Measurements from ENCODE around the gene APPL2.

Gene APPL2

GRCh38 chr12:105166736-105167135, 69.2 kb downstream of the APPL2 start:
- no peak overlapping the region for H4K8ac ChIP-seq (ENCODE audit: low read depth, low read length)
- no peak overlapping the region for H3K18ac ChIP-seq (ENCODE audit: low read length)
- H2AFZ ChIP-seq (ENCODE audit: low read length) = no peak overlapping the region
- H3K27me3 ChIP-seq (ENCODE audit: control insufficient read depth in 3 of 3, insufficient read depth in 3 of 3, low read depth in 1 of 3, low read length in 3 of 3) = no peaks in the 10 kb centered on the region
- H3K23ac ChIP-seq (ENCODE audit: low read depth, low read length, poor library complexity) = no peak overlapping the region
- no peaks in the 10 kb centered on the region for H3K9me3 ChIP-seq (replicated peaks in 1 of 2; ENCODE audit: control insufficient read depth in 2 of 2, insufficient read depth in 1 of 2, low read depth in 1 of 2, low read length in 2 of 2)
- no peak overlapping the region for H3K14ac ChIP-seq (ENCODE audit: low read length)
- no peak for DNase-seq (ENCODE audit: low spot score)
- no peak overlapping the region for H2BK12ac ChIP-seq (ENCODE audit: low read length)
- H3K36me3 ChIP-seq (replicated peaks in 1 of 2; ENCODE audit: control insufficient read depth in 2 of 2, insufficient read depth in 2 of 2, low read length in 2 of 2) = peaks cover 0 to 98% of the 10 kb centered on the region in 2 donors
- H3K4me3 ChIP-seq (ENCODE audit: low read length in 2 of 2) = no peak overlapping the region
- no peak overlapping the region for H3K4me2 ChIP-seq (ENCODE audit: insufficient read depth, low read length, poor library complexity, severe bottlenecking)
- H2BK120ac ChIP-seq (ENCODE audit: low read depth, low read length) = no peak overlapping the region
- no peak overlapping the region for H2AK5ac ChIP-seq (ENCODE audit: low read depth, low read length)
- H4K91ac ChIP-seq (ENCODE audit: low read depth, low read length, poor library complexity) = no peak overlapping the region
- WGBS, 2 donors (ENCODE audit: extremely low coverage in 2 of 2, insufficient read length in 2 of 2, insufficient replicate concordance in 1 of 2) = no CpG with 5 or more reads among the region's 1 CpG
- no peak overlapping the region for H3K27ac ChIP-seq (replicated peaks; ENCODE audit: low read length)
- no peak overlapping the region for H3K4ac ChIP-seq (ENCODE audit: low read length)
- H2BK15ac ChIP-seq (ENCODE audit: low read length) = no peak overlapping the region
- no peak overlapping the region for H2BK5ac ChIP-seq (ENCODE audit: low read length)
- no peak overlapping the region for H3K9ac ChIP-seq (ENCODE audit: low read depth, low read length, poor library complexity)
- no peaks in the 10 kb centered on the region for H3K79me1 ChIP-seq (ENCODE audit: low read depth, low read length)
- H3K4me1 ChIP-seq (ENCODE audit: control insufficient read depth in 2 of 2, insufficient read depth in 1 of 2, low read depth in 1 of 2, low read length in 2 of 2) = no peaks in the 10 kb centered on the region

- Histone ChIP-seq H2BK15ac (ENCODE audit: low read length) (no peak overlapping the region), H2BK120ac (ENCODE audit: low read depth, low read length) (no peak overlapping the region), H3K4ac (ENCODE audit: low read length) (no peak overlapping the region), H3K9ac (ENCODE audit: low read depth, low read length, poor library complexity) (no peak overlapping the region), H2BK5ac (ENCODE audit: low read length) (no peak overlapping the region), H3K9me3 (replicated peaks in 1 of 2; ENCODE audit: control insufficient read depth in 2 of 2, insufficient read depth in 1 of 2, low read depth in 1 of 2, low read length in 2 of 2) (no peaks in the 10 kb centered on the region), H4K8ac (ENCODE audit: low read depth, low read length) (no peak overlapping the region), H3K4me1 (ENCODE audit: control insufficient read depth in 2 of 2, insufficient read depth in 1 of 2, low read depth in 1 of 2, low read length in 2 of 2) (no peaks in the 10 kb centered on the region), H3K27me3 (ENCODE audit: control insufficient read depth in 3 of 3, insufficient read depth in 3 of 3, low read depth in 1 of 3, low read length in 3 of 3) (no peaks in the 10 kb centered on the region), H3K4me3 (ENCODE audit: low read length in 2 of 2) (no peak overlapping the region), H3K36me3 (replicated peaks in 1 of 2; ENCODE audit: control insufficient read depth in 2 of 2, insufficient read depth in 2 of 2, low read length in 2 of 2) (peaks cover 0 to 99% of the 10 kb centered on the region in 2 donors), H3K79me1 (ENCODE audit: low read depth, low read length) (no peaks in the 10 kb centered on the region), H2AFZ (ENCODE audit: low read length) (no peak overlapping the region), H2BK12ac (ENCODE audit: low read length) (no peak overlapping the region), H3K18ac (ENCODE audit: low read length) (no peak overlapping the region), H3K14ac (ENCODE audit: low read length) (no peak overlapping the region), H3K23ac (ENCODE audit: low read depth, low read length, poor library complexity) (no peak overlapping the region), H2AK5ac (ENCODE audit: low read depth, low read length) (no peak overlapping the region), H4K91ac (ENCODE audit: low read depth, low read length, poor library complexity) (no peak overlapping the region), H3K4me2 (ENCODE audit: insufficient read depth, low read length, poor library complexity, severe bottlenecking) (no peak overlapping the region), H3K27ac (replicated peaks; ENCODE audit: low read length) (no peak overlapping the region)
- no CpG with 5 or more reads among the region's 2 CpGs for WGBS, 2 donors (ENCODE audit: extremely low coverage in 2 of 2, insufficient read length in 2 of 2, insufficient replicate concordance in 1 of 2)
- DNase-seq (ENCODE audit: low spot score) = no peak
Observed at GRCh38 chr12:105164068-105164467, 71.9 kb downstream of the APPL2 start.

DNA sequence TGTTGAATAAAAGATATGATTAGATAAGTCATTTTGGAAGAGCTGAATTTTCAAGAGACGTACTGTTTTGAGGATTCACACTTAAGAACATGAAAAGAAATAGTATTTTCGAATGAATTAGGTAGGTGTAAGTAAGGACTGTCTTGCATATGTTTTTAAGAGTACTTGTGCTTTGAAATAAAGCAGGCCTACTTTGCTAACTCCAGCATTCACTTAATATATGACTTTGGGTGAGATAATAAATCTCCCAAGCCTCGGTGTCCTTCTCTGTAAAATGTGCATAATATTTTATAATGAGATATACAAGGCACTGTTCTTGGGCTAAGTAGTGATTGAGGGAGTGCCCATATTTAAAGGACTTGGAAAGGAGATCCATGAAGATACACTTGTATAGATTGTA, 73.8 kb downstream of the APPL2 start:
- no peak overlapping the region for H3K27ac ChIP-seq (replicated peaks; ENCODE audit: low read length)
- no CpG with 5 or more reads among the region's 3 CpGs for WGBS, 2 donors (ENCODE audit: extremely low coverage in 2 of 2, insufficient read length in 2 of 2, insufficient replicate concordance in 1 of 2)
- H3K23ac ChIP-seq (ENCODE audit: low read depth, low read length, poor library complexity) = no peak overlapping the region
- DNase-seq (ENCODE audit: low spot score) = no peak
- H3K4ac ChIP-seq (ENCODE audit: low read length) = no peak overlapping the region
- H2BK120ac ChIP-seq (ENCODE audit: low read depth, low read length) = no peak overlapping the region
- H3K4me1 ChIP-seq (ENCODE audit: control insufficient read depth in 2 of 2, insufficient read depth in 1 of 2, low read depth in 1 of 2, low read length in 2 of 2) = no peaks in the 10 kb centered on the region
- no peak overlapping the region for H2BK12ac ChIP-seq (ENCODE audit: low read length)
- no peak overlapping the region for H2BK5ac ChIP-seq (ENCODE audit: low read length)
- H2AK5ac ChIP-seq (ENCODE audit: low read depth, low read length) = no peak overlapping the region
- H3K27me3 ChIP-seq (ENCODE audit: control insufficient read depth in 3 of 3, insufficient read depth in 3 of 3, low read depth in 1 of 3, low read length in 3 of 3) = no peaks in the 10 kb centered on the region
- no peak overlapping the region for H2AFZ ChIP-seq (ENCODE audit: low read length)
- no peak overlapping the region for H3K4me2 ChIP-seq (ENCODE audit: insufficient read depth, low read length, poor library complexity, severe bottlenecking)
- H3K4me3 ChIP-seq (ENCODE audit: low read length in 2 of 2) = no peak overlapping the region
- no peaks in the 10 kb centered on the region for H3K79me1 ChIP-seq (ENCODE audit: low read depth, low read length)
- H3K9me3 ChIP-seq (replicated peaks in 1 of 2; ENCODE audit: control insufficient read depth in 2 of 2, insufficient read depth in 1 of 2, low read depth in 1 of 2, low read length in 2 of 2) = no peaks in the 10 kb centered on the region
- no peak overlapping the region for H2BK15ac ChIP-seq (ENCODE audit: low read length)
- peaks cover 0 to 99% of the 10 kb centered on the region in 2 donors for H3K36me3 ChIP-seq (replicated peaks in 1 of 2; ENCODE audit: control insufficient read depth in 2 of 2, insufficient read depth in 2 of 2, low read length in 2 of 2)
- H3K18ac ChIP-seq (ENCODE audit: low read length) = no peak overlapping the region
- no peak overlapping the region for H3K9ac ChIP-seq (ENCODE audit: low read depth, low read length, poor library complexity)
- H4K8ac ChIP-seq (ENCODE audit: low read depth, low read length) = no peak overlapping the region
- no peak overlapping the region for H3K14ac ChIP-seq (ENCODE audit: low read length)
- H4K91ac ChIP-seq (ENCODE audit: low read depth, low read length, poor library complexity) = no peak overlapping the region

- Histone ChIP-seq H2BK12ac (ENCODE audit: low read length) (no peak overlapping the region), H4K91ac (ENCODE audit: low read depth, low read length, poor library complexity) (no peak overlapping the region), H3K9ac (ENCODE audit: low read depth, low read length, poor library complexity) (no peak overlapping the region), H3K27me3 (ENCODE audit: control insufficient read depth in 3 of 3, insufficient read depth in 3 of 3, low read depth in 1 of 3, low read length in 3 of 3) (no peaks in the 10 kb centered on the region), H2AK5ac (ENCODE audit: low read depth, low read length) (no peak overlapping the region), H3K4me3 (ENCODE audit: low read length in 2 of 2) (no peak overlapping the region), H3K36me3 (replicated peaks in 1 of 2; ENCODE audit: control insufficient read depth in 2 of 2, insufficient read depth in 2 of 2, low read length in 2 of 2) (peaks cover 5 to 97% of the 10 kb centered on the region in 2 donors), H3K79me1 (ENCODE audit: low read depth, low read length) (no peaks in the 10 kb centered on the region), H3K18ac (ENCODE audit: low read length) (no peak overlapping the region), H2BK5ac (ENCODE audit: low read length) (no peak overlapping the region), H2AFZ (ENCODE audit: low read length) (no peak overlapping the region), H2BK15ac (ENCODE audit: low read length) (no peak overlapping the region), H2BK120ac (ENCODE audit: low read depth, low read length) (no peak overlapping the region), H4K8ac (ENCODE audit: low read depth, low read length) (no peak overlapping the region), H3K4me1 (ENCODE audit: control insufficient read depth in 2 of 2, insufficient read depth in 1 of 2, low read depth in 1 of 2, low read length in 2 of 2) (no peaks in the 10 kb centered on the region), H3K4ac (ENCODE audit: low read length) (no peak overlapping the region), H3K4me2 (ENCODE audit: insufficient read depth, low read length, poor library complexity, severe bottlenecking) (no peak overlapping the region), H3K27ac (replicated peaks; ENCODE audit: low read length) (no peak overlapping the region), H3K9me3 (replicated peaks in 1 of 2; ENCODE audit: control insufficient read depth in 2 of 2, insufficient read depth in 1 of 2, low read depth in 1 of 2, low read length in 2 of 2) (peaks cover 0 to 2% of the 10 kb centered on the region in 2 donors), H3K14ac (ENCODE audit: low read length) (no peak overlapping the region), H3K23ac (ENCODE audit: low read depth, low read length, poor library complexity) (no peak overlapping the region)
- no peak for DNase-seq (ENCODE audit: low spot score)
- WGBS, 2 donors (ENCODE audit: extremely low coverage in 2 of 2, insufficient read length in 2 of 2, insufficient replicate concordance in 1 of 2) = no CpG with 5 or more reads among the region's 2 CpGs
Observed at GRCh38 chr12:105158876-105159275, 77.1 kb downstream of the APPL2 start.

Measured in neuronal stem cell (in vitro differentiated cells).